ENCODE data around the gene INMT.
A peak's percentile ranks its signal among the peaks of the same experiment; 100 is the strongest.

Gene INMT

DNA sequence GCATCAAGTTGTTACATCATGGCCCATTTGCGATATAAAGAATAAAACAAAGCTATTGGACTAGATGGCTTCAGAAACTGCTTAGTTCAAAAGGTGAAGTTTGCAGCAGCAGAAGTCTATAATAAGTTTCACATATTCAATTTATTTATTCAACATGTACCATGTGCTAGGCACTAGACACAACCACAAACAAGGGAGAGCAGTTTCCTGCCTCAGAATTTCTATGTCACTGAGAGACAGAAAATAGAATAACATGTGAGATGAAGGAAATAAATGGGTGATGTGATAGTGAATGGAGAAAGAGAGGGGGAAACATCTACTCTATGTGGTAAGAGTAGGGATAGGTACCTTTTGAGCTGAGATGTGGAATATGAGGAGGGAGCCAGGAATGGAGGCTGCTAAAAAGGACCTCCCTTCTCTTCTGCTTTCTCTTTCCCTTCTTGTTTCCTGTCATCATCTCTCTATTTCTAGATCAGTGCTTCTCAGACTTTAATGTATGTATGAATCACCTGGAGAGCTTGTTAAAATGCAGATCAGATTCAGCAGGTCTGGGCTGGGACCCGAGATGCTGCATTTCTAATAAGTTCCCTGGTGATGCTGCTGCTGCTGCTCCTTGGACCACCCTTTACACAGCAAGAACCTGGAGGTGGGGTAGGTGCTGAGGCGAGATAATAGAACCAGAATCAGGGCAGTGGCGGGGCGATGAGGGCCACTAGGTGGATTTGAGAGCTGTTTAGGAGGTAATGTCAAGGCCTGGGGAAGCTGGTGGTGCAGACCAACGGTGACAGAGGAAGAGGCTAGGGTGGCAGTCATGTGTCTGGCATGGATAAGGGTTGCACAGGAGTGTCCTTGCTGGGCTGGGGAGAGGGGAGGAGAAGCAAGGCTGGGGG is 13.7 kb upstream of the INMT start:
- no peak overlapping the region for H2AFZ ChIP-seq (ENCODE audit: low read depth)
- no peaks in the 10 kb centered on the region for H3K27me3 ChIP-seq (ENCODE audit: insufficient read depth, low read depth)
- no peak overlapping the region for H3K4me3 ChIP-seq (IDR thresholded peaks at IDR 0.05; ENCODE audit: insufficient read depth, low read depth, low read length)
- H3K36me3 ChIP-seq (ENCODE audit: insufficient read depth), result no peaks in the 10 kb centered on the region
- no peaks in the 10 kb centered on the region for H4K20me1 ChIP-seq (ENCODE audit: insufficient read depth)
- no peak overlapping the region for H3K27ac ChIP-seq
- TF ChIP-seq, protein P1, sequence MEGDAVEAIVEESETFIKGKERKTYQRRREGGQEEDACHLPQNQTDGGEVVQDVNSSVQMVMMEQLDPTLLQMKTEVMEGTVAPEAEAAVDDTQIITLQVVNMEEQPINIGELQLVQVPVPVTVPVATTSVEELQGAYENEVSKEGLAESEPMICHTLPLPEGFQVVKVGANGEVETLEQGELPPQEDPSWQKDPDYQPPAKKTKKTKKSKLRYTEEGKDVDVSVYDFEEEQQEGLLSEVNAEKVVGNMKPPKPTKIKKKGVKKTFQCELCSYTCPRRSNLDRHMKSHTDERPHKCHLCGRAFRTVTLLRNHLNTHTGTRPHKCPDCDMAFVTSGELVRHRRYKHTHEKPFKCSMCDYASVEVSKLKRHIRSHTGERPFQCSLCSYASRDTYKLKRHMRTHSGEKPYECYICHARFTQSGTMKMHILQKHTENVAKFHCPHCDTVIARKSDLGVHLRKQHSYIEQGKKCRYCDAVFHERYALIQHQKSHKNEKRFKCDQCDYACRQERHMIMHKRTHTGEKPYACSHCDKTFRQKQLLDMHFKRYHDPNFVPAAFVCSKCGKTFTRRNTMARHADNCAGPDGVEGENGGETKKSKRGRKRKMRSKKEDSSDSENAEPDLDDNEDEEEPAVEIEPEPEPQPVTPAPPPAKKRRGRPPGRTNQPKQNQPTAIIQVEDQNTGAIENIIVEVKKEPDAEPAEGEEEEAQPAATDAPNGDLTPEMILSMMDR (conservative IDR thresholded peaks at IDR 0.05; ENCODE audit: low read depth, low read length), result no peak
- H3K9ac ChIP-seq, result no peak overlapping the region
- H3K4me1 ChIP-seq (ENCODE audit: low read depth, poor library complexity, severe bottlenecking), result no peaks in the 10 kb centered on the region
- H3K79me2 ChIP-seq (ENCODE audit: insufficient read depth, low read depth), result no peaks in the 10 kb centered on the region
- no peak overlapping the region for H3K4me2 ChIP-seq

DNA sequence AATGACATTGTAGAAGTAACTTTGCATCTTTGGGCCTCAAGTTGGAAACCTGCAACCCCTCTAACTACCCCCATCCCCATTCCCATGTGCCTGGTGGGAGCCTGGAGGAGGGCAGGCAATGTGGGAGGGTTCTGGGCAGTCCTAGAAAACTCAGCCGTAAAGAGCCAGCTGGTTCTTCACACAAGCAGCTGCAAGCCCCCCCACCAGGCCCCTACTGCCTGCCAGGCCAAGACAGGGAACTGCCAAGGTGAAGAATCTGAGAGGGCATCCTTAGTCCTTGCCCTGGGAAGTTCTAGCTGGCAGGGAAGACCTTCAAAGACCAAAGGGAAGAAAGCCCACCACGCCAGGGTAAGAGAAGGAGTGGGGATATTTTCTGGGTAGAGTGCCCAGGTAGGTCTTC is 12.2 kb upstream of the INMT start:
- no peaks in the 10 kb centered on the region for H4K20me1 ChIP-seq (ENCODE audit: insufficient read depth)
- H3K9ac ChIP-seq, result no peak overlapping the region
- H3K79me2 ChIP-seq (ENCODE audit: insufficient read depth, low read depth), result no peaks in the 10 kb centered on the region
- H3K27ac ChIP-seq, result no peak overlapping the region
- no peaks in the 10 kb centered on the region for H3K36me3 ChIP-seq (ENCODE audit: insufficient read depth)
- no peak overlapping the region for H3K4me2 ChIP-seq
- no peaks in the 10 kb centered on the region for H3K4me1 ChIP-seq (ENCODE audit: low read depth, poor library complexity, severe bottlenecking)
- H2AFZ ChIP-seq (ENCODE audit: low read depth), result no peak overlapping the region
- TF ChIP-seq, protein P1 (conservative IDR thresholded peaks at IDR 0.05; ENCODE audit: low read depth, low read length), result no peak
- no peaks in the 10 kb centered on the region for H3K27me3 ChIP-seq (ENCODE audit: insufficient read depth, low read depth)
- no peak overlapping the region for H3K4me3 ChIP-seq (IDR thresholded peaks at IDR 0.05; ENCODE audit: insufficient read depth, low read depth, low read length)

DNA sequence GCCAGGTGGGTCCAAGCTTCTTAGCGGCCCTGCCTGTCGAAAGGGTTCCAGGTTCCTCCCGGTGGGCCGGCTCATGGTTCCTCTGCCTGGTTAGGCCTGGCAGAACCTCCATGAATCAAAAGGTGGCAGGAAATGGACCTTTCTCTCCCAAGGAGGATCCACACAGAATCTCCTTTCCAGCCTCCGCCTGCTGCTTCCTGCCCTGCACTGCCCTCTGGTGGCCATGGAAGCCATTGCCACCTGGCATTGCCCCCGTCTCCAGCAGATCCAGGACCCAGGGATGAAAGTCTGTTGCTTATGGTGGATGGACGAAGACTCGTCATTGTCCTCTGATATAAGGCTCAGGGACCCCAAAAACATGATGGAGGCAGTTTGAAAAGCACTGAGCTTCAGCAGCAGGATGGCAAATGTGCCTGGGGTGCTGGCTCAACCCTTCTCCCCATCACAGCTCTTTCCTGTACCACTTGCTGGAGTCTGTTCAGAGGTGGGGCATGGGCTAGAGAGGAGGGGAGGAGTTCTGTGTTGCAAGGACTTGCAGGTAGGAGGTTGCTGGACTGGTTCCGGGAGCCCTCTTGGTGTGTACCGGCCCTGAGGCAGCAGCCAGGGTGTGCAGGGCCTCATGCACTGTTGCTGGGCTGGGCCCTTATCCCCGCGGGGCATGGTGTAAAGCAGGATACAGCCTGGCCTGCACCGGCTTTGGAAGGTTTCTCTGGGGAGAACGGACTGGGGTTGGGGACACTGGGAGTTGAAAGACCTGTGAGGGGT is 11.3 kb upstream of the INMT start:
- no peaks in the 10 kb centered on the region for H3K27me3 ChIP-seq (ENCODE audit: insufficient read depth, low read depth)
- no peak overlapping the region for H3K4me3 ChIP-seq (IDR thresholded peaks at IDR 0.05; ENCODE audit: insufficient read depth, low read depth, low read length)
- no peaks in the 10 kb centered on the region for H3K4me1 ChIP-seq (ENCODE audit: low read depth, poor library complexity, severe bottlenecking)
- TF ChIP-seq, protein P1 (conservative IDR thresholded peaks at IDR 0.05; ENCODE audit: low read depth, low read length), result peak; percentile 98
- no peak overlapping the region for H3K4me2 ChIP-seq
- no peaks in the 10 kb centered on the region for H3K36me3 ChIP-seq (ENCODE audit: insufficient read depth)
- no peaks in the 10 kb centered on the region for H3K79me2 ChIP-seq (ENCODE audit: insufficient read depth, low read depth)
- H3K27ac ChIP-seq, result no peak overlapping the region
- no peak overlapping the region for H3K9ac ChIP-seq
- H2AFZ ChIP-seq (ENCODE audit: low read depth), result peak overlapping the region; percentile 35; the same call in 1 of the 2 replicates
- no peaks in the 10 kb centered on the region for H4K20me1 ChIP-seq (ENCODE audit: insufficient read depth)

DNA sequence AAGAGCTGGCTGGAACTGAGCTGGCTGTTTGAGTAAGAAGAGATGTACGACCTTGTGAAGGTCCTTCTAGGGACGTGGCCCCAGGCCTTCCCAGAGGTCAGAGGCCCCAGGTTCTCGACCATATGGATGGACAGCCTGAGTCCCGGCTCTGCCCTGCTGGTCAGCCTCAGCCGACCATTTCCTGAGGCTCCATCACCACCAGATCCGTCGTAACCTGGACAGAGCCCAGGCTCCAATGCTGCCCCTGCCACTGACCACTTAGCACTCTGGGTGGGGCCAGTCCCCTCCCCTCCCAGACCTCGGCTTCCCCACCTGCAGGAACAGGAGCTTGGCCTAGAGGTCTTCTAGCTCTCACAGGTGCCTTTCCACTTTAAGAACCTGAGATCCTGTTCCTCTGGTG is 10.6 kb upstream of the INMT start:
- Histone ChIP-seq H3K4me3 (IDR thresholded peaks at IDR 0.05; ENCODE audit: insufficient read depth, low read depth, low read length) (no peak overlapping the region), H2AFZ (ENCODE audit: low read depth) (no peak overlapping the region), H3K27ac (no peak overlapping the region), H4K20me1 (ENCODE audit: insufficient read depth) (no peaks in the 10 kb centered on the region), H3K4me2 (no peak overlapping the region), H3K27me3 (ENCODE audit: insufficient read depth, low read depth) (no peaks in the 10 kb centered on the region), H3K9ac (no peak overlapping the region), H3K4me1 (ENCODE audit: low read depth, poor library complexity, severe bottlenecking) (no peaks in the 10 kb centered on the region), H3K79me2 (ENCODE audit: insufficient read depth, low read depth) (no peaks in the 10 kb centered on the region), H3K36me3 (ENCODE audit: insufficient read depth) (no peaks in the 10 kb centered on the region)
- TF ChIP-seq, protein P1 (conservative IDR thresholded peaks at IDR 0.05; ENCODE audit: low read depth, low read length), result no peak

All from KMS-11 (cell line).